Cardiac fibroblast (primary cell): ENCODE measurements around the gene SP4.
A peak's percentile ranks its signal among the peaks of the same experiment; 100 is the strongest.

ENCODE experiments used
- DNase-seq, 2 donors: peaks; one replicate each; pipeline versions ENCODE4 v3.0.0 to v3.0.0-alpha.2; 2010; ENCODE audit warnings: low read depth in 2 of 2
- H3K4me3 ChIP-seq, 2 donors: replicated peaks in 1 of 2; 1 replicate in 1 of 2; 2 replicates in 1 of 2; pipeline ENCODE4 v1.5.1; 2011; ENCODE audit warnings: low read depth in 2 of 2, low read length in 2 of 2, mild to moderate bottlenecking in 2 of 2, moderate library complexity in 1 of 2
- CTCF ChIP-seq: IDR thresholded peaks from one replicate; pipeline ENCODE4 v1.5.1; 2011; ENCODE audit warnings: low read depth, mild to moderate bottlenecking, low read length, inconsistent platforms

Gene SP4

GRCh38 chr7:21427871-21428658, at the start of gene SP4:
TSS of gene SP4 (plus strand) at chr7:21428083. CDS start at chr7:21428252, 169 bp downstream.
- DNase-seq: peak; percentile 93 to 97

GRCh38 chr7:21383227-21384220, 44.4 kb upstream of the SP4 start:
- H3K4me3 ChIP-seq: no peak overlapping the region
- DNase-seq: no peak
- TF ChIP-seq CTCF: no peak

More at GRCh38 chr7:21427871-21428658, at the start of gene SP4:
- peak within 1 kb of the TSS; percentile 81 to 87 for H3K4me3 ChIP-seq
- TF ChIP-seq CTCF: no peak

GRCh38 chr7:21393937-21394336, 33.9 kb upstream of the SP4 start:
- DNase-seq: no peak
- no peak overlapping the region for H3K4me3 ChIP-seq
- TF ChIP-seq CTCF: no peak

- no peak for DNase-seq
- no peak for TF ChIP-seq CTCF
- H3K4me3 ChIP-seq: no peak overlapping the region
These were observed 25.9 kb upstream of the SP4 start for GRCh38 chr7:21401944-21402343.

GRCh38 chr7:21407796-21408480, 19.9 kb upstream of the SP4 start:
- no peak for DNase-seq
- no peak for TF ChIP-seq CTCF

GRCh38 chr7:21408481-21408820, 19.4 kb upstream of the SP4 start:
- TF ChIP-seq CTCF: no peak
- no peak for DNase-seq

More at GRCh38 chr7:21407796-21408480, 19.9 kb upstream of the SP4 start:
- no peak overlapping the region for H3K4me3 ChIP-seq

More at GRCh38 chr7:21408481-21408820, 19.4 kb upstream of the SP4 start:
- no peak overlapping the region for H3K4me3 ChIP-seq
